DMS153 (cell line): ENCODE data around the gene USP7.
"Not testable (repeated sequence)": the region's sequence is repeated elsewhere in the genome, so short reads cannot be mapped to it uniquely, and the experiment has no call there.

Source experiments
- DNase-seq: peaks from one replicate; lab custom pipeline; 2025; lab: John Stamatoyannopoulos, UW

USP7 gene

GRCh38 chr16:8972843-8973586 lies 9.3 kb upstream of the USP7 start:
- DNase-seq = no peak

DNA sequence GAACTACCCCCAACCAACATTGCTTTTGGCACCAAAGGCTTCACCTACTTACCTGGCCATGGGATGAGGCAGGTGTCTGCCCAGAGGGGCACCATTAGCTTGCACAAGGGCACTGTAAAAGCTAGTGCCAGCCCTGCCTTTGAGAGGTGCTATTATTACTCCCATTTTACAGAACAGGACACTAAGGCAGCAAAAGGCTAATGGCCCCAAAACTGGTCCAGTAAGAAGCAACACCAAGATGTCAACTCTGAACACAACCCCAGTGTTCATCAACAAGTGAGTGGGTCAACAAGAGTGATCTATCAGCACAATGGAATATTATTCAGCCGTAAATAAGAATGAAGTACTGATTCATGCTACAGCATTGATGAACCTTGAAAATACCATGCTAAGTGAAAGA lies 7.7 kb upstream of the USP7 start:
- DNase-seq = no peak

GRCh38 chr16:8969202-8969897 lies 5.6 kb upstream of the USP7 start:
- DNase-seq = not testable (repeated sequence)

DNA sequence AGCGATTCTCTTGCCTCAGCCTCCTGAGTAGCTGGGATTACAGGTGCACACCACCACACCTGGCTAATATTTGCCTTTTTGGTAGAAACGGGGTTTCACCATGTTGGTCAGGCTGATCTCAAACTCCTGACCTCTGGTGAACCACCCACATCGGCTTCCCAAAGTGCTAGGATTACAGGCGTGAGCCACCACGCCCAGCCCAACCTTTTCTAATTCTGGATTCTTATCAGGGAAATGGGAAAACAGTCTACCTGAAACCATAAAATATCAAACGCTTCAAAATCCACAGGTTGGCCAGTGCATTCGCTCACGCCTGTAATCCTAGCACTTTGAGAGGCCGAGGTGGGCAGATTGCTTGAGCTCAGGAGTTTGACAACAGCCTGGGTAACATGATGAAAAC lies 4.3 kb upstream of the USP7 start:
- not testable (repeated sequence) for DNase-seq

DNA sequence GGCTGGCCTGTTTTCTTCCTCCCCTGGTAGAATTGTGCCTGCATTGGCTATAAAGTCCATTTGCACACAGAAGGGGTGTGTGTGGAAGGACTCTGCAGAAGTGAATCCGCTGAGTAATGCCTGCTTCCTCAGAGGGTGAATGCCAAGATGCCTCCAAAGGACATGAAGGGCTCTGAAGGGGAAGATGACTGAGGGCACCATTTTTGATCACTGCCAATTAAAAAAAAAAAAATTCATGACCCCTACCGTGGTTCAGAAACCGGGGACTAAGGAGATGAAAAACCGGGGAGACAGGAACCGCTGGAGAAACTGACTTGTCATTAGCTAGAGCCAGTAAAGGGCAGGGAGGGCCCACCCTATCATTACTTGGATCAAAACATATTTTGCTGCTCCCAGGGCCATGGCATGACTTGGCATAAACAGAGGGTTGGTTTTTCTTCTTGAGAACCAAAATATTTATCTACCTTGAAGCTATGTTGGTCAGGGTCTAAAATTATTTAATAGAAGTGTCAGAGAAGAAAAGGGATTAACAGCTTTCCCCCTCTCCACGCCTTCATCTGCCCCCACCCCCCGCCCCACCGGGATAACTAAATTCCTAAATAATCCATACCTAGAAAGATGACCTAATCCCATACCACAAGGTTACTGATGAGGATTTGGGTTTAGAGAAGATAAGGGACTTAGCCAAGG lies 3.6 kb upstream of the USP7 start:
- no peak for DNase-seq

GRCh38 chr16:8966817-8967131 lies 3.1 kb upstream of the USP7 start:
- no peak for DNase-seq

- no peak for DNase-seq
These were observed 756 bp upstream of the USP7 start for GRCh38 chr16:8964462-8964861.

- DNase-seq = no peak
These were observed 491 bp downstream of the USP7 start for GRCh38 chr16:8963010-8963820.

DNA sequence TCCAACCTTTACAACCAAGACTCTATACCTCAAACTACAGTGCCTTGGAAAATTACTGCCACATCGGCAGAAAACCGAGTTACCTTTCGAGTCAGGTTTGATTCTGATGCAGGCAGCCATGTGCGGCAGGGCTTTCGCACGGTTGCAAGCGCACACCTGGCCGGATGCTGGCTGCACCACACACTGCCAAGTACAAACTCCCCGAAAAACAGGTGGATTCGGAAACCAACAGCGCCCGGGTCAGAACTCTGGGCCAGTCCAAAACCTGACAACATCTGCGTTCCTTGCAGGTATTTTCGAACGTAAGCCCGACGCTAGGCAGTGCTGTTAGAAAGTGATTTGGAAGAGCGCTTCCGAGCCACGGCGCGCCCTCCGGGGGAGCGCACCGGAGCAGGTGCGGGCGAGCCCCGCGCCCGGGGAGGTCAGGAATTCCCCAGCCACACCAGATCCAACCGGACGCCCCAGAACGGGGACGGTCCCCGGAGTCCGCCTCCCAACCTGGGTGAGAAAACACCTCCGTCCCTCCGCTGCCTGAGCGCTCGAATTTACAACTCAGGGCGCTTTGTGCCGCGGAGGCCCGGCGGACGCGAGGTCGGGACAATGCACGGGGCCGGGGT lies 1.2 kb downstream of the USP7 start:
- no peak for DNase-seq

DNA sequence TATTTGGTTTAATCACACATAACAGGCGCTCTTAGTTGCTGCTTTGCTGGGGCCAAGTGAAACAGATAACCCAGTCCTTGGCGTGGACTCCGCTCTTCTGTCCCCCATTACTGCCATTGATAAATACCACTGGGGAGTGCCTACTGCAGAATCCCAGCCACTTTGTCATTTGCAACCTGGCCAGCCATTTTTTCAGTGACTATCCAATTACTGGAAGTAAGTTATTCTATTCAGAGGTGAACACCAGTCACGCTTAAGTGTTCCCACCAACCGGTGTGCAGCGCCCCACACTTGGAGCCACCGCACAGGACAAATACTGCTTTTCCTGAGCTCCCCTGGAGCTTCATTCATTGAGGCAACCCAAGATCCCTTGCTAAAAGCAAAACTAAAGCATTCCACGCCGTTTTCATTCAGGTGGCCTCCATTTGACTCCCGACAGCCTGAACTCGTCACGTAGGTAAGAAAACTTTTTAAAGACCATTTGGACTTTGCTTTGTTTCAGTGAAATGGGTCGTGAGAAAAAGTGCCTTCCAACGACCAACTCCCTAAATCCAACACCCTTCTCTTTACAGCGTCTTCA lies 1.8 kb downstream of the USP7 start:
- DNase-seq = no peak

DNA sequence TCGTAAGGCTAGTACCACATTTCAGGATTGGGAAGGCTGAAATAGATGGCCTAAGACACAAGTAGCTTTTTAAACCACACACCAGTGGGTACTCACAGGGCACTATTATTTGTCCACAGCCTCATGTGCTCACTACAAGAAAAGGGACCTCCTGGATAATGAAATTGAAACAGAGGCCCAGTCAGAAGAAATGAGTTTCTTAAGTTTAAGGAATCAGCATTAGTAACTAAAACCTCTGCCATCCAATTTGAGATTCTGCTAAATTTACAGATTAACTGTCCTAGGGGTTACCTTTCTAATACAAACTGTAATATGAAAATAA lies 3.0 kb downstream of the USP7 start:
- no peak for DNase-seq

DNA sequence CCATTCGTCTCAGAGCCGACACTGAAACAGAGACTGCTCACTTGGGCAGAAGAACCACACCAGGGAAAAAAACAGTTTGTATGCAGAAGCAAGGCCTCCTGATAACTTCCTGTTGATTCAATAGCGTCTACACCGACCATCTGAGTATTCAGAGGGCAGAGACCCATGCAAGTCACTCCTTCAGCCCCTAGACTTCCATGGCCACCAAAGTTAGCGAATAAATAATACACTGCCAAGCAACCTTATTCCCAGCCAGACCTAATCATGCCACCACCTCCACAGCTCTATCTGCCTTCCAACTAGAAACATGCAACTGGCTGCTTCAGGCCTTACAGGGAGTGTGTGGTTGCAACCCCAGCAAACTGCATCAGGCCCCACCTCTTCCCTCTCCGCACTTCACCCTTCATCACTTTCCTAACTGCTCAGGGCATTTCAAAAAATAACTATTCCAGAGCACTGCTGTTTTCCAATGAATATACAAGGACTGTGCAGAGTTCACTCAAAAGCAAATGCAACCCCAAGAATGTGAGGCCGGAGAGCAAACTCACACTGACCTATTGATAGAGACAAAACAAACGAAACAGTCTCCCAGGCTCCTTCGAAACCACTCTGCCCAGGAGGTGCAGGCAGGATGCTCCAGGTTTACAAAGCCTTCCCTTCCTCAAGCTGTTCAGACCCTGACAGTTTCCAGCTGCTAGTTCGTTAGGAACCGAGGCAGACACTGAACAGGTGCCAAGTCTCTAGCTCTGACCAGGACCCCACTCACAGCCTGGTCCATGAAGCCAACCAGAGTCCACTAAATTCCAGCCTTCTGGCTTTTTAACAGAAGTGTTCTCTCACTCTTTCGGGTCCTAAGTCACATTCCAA lies 3.6 kb downstream of the USP7 start:
- no peak for DNase-seq

DNA sequence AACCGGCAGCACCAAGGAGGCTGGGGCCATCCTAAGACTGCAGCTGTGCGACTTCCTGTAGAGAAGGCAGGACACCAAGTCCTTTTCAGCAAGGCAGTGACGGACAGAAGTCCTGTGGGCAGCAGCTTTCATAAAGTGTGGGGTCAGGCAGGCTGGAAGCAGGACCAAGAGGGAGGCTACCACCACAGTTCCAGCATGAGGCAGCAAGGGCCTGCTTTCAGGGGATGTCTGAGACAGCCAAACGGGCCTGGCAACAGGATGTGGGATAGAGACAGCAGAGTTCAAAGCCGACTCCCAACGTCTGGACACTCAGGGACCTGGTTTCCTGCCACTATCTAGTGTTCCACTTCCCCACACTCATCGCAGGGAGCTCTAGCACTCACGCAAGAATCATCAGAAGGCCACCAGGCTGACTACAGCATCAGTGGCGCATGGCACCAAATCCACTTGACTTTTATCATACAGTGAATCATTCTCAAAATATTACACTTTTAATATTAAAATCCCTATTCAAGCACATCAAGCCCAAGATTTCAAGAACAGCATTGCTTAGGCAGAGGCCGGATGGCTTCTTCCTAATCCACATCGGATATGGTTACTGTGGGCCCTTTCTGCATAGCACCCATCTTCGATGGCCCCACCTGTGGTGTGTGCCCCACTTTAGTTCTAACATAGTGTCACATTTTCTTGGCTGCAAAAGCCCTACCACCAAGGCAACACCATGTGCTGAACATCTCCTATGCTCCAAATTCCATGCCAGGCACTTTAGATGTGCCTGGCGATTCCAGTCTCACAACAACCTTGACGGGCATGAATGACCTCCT lies 5.2 kb downstream of the USP7 start:
- DNase-seq = peak; percentile 15

- no peak for DNase-seq
These were observed 6.1 kb downstream of the USP7 start for GRCh38 chr16:8957509-8958157.

DNA sequence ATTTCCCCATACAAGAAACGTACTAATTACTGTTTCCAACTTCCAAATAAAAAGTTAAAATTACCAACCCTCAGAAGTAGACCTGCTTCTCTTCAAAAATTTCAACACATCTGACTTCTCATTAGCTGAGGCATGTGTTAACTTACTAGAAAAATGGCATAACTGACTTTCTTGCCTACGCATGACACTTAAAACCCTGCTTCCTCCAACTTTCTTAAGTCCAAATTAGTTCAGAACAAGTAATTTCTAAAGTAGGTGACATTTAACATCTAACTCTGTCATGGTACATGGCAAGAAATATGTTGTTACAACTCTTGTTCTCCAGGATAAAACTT lies 6.7 kb downstream of the USP7 start:
- no peak for DNase-seq

GRCh38 chr16:8956265-8957062 lies 7.2 kb downstream of the USP7 start:
- DNase-seq = no peak

- DNase-seq = no peak
These were observed 7.9 kb downstream of the USP7 start for GRCh38 chr16:8955828-8956227.

- DNase-seq = no peak
These were observed 10.6 kb downstream of the USP7 start for GRCh38 chr16:8953064-8953463.

GRCh38 chr16:8952281-8952751 lies 11.4 kb downstream of the USP7 start:
- no peak for DNase-seq
